Gastrocnemius medialis (tissue), 4 donors: ENCODE measurements around the gene CASS4. TPM values are rescaled to one million over a fixed set of nuclear protein-coding genes. Genes with fewer than 3 reads are reported as not detected.

ENCODE experiments used
- ATAC-seq, 2 donors: fragments of 150-250 bp; one replicate each; pipeline ENCODE4 v1.9.1; 2016
- DNase-seq, 2 donors: peaks; one replicate each; pipeline ENCODE4 v3.0.0-alpha.2; 2019
- H3K27ac ChIP-seq, 4 donors: fragments of 200-600 bp; sonication (generic); 1 replicate in 1 of 4; 2 replicates in 3 of 4; pipeline ENCODE4 v1.5.1; 2016 to 2018; ENCODE audit warnings: mild to moderate bottlenecking in 2 of 4, moderate library complexity in 1 of 4
- H3K27me3 ChIP-seq, 3 donors: fragments of 200-600 bp; sonication (generic) in 2 of 3; 1 replicate in 1 of 3; 2 replicates in 2 of 3; pipeline versions ENCODE4 v1.5.1 to v1.6.0; 2016 to 2019; ENCODE audit warnings: mild to moderate bottlenecking in 1 of 3, moderate library complexity in 1 of 3
- H3K36me3 ChIP-seq, 2 donors: fragments of 200-600 bp; sonication (generic) in 1 of 2; one replicate each; pipeline ENCODE4 v1.5.1; 2017 to 2018
- H3K4me1 ChIP-seq, 2 donors: fragments of 200-600 bp; sonication (generic) in 1 of 2; one replicate each; pipeline ENCODE4 v1.5.1; 2016 to 2017; ENCODE audit warnings: mild to moderate bottlenecking in 2 of 2
- H3K4me3 ChIP-seq, 4 donors: fragments of 200-600 bp; sonication (generic) in 3 of 4; 1 replicate in 1 of 4; 2 replicates in 3 of 4; pipeline ENCODE4 v1.5.1; 2016 to 2019; ENCODE audit warnings: mild to moderate bottlenecking in 2 of 4
- H3K9me3 ChIP-seq, 3 donors: fragments of 200-600 bp; sonication (generic) in 2 of 3; 1 replicate in 1 of 3; 2 replicates in 2 of 3; pipeline ENCODE4 v1.5.1; 2016 to 2019
- CTCF ChIP-seq, 5 experiments: fragments of 450-650 bp in 3 of 5; fragments of 200-600 bp in 2 of 5; sonication (generic) in 2 of 5; IDR thresholded peaks in 4 of 5; conservative IDR thresholded peaks in 1 of 5; 1 replicate in 4 of 5; 2 replicates in 1 of 5; pipeline ENCODE4 v1.5.1; 2016 to 2019; ENCODE audit warnings: antibody characterized with exemption in 5 of 5, mild to moderate bottlenecking in 3 of 5, moderate library complexity in 3 of 5
- POLR2A ChIP-seq, 2 donors: fragments of 450-650 bp; IDR thresholded peaks; one replicate each; pipeline ENCODE4 v1.6.1; 2017; ENCODE audit warnings: antibody characterized with exemption in 2 of 2, mild to moderate bottlenecking in 2 of 2, moderate library complexity in 2 of 2
- in situ Hi-C, 4 donors: fragments of 200-750 bp; cut with MboI; loops; one replicate each; pipeline versions ENCODE4 v1.15.0 to v1.8.0; 2017; ENCODE audit warnings: low sequenced_read_pairs in 4 of 4
- intact Hi-C: fragments of 100-400 bp; cut with DNase I; formaldehyde crosslinking; loops from one replicate; pipeline ENCODE4 v1.15.1; 2023; ENCODE audit warnings: low total_unique reads
- total RNA-seq, 4 donors: library from RNA; depleted of rRNA; stranded (reverse); fragments of >200 nt; gene quantifications; one replicate each; pipeline versions ENCODE4 v1.1.0 to v1.2.3, GENCODE V29; 2016

CASS4 gene
- total RNA-seq, 4 donors from 2014 or later: 0.36 to 0.86 (median 0.72) TPM; not detected in 1

GRCh38 chr20:56426926-56427325, 14.9 kb downstream of the CASS4 start:
- in situ Hi-C loops (no loop called here), intact Hi-C loops (no loop called here)
- H3K4me1 ChIP-seq: no peaks in the 10 kb centered on the region
- ATAC-seq (no peak), DNase-seq (no peak)
- H3K27me3 ChIP-seq: no peaks in the 10 kb centered on the region
- no peak for TF ChIP-seq POLR2A (IDR thresholded peaks at IDR 0.05)
- no peak for TF ChIP-seq CTCF (IDR thresholded peaks at IDR 0.05 in 4 of 5, conservative IDR thresholded peaks at IDR 0.05 in 1 of 5)
- no peaks in the 10 kb centered on the region for H3K36me3 ChIP-seq
- H3K27ac ChIP-seq: no peak overlapping the region
- no peak overlapping the region for H3K4me3 ChIP-seq
- H3K9me3 ChIP-seq: no peaks in the 10 kb centered on the region

GRCh38 chr20:56427797-56428196, 15.7 kb downstream of the CASS4 start:
- Histone ChIP-seq H3K9me3 (no peaks in the 10 kb centered on the region), H3K36me3 (no peaks in the 10 kb centered on the region), H3K4me3 (no peak overlapping the region), H3K4me1 (no peaks in the 10 kb centered on the region), H3K27ac (no peak overlapping the region), H3K27me3 (no peaks in the 10 kb centered on the region)
- DNase-seq (no peak), ATAC-seq (no peak)
- TF ChIP-seq POLR2A (IDR thresholded peaks at IDR 0.05): no peak
- TF ChIP-seq CTCF (IDR thresholded peaks at IDR 0.05 in 4 of 5, conservative IDR thresholded peaks at IDR 0.05 in 1 of 5): no peak
- intact Hi-C loops: no loop called here
- in situ Hi-C loops: no loop called here

- TF ChIP-seq CTCF (IDR thresholded peaks at IDR 0.05 in 4 of 5, conservative IDR thresholded peaks at IDR 0.05 in 1 of 5): no peak
- TF ChIP-seq POLR2A (IDR thresholded peaks at IDR 0.05): no peak
- DNase-seq: no peak
- no peak for ATAC-seq
- H3K27me3 ChIP-seq: no peaks in the 10 kb centered on the region
- no peak overlapping the region for H3K4me3 ChIP-seq
- intact Hi-C loops (no loop called here), in situ Hi-C loops (no loop called here)
- no peaks in the 10 kb centered on the region for H3K9me3 ChIP-seq
- no peaks in the 10 kb centered on the region for H3K36me3 ChIP-seq
- no peak overlapping the region for H3K27ac ChIP-seq
- no peaks in the 10 kb centered on the region for H3K4me1 ChIP-seq
Observed at GRCh38 chr20:56428410-56428809, 16.4 kb downstream of the CASS4 start.

- Histone ChIP-seq H3K36me3 (no peaks in the 10 kb centered on the region), H3K27ac (no peak overlapping the region), H3K9me3 (no peaks in the 10 kb centered on the region), H3K4me3 (no peak overlapping the region), H3K27me3 (no peaks in the 10 kb centered on the region), H3K4me1 (no peaks in the 10 kb centered on the region)
- in situ Hi-C loops: no loop called here
- intact Hi-C loops: no loop called here
- no peak for DNase-seq
- no peak for ATAC-seq
- TF ChIP-seq POLR2A (IDR thresholded peaks at IDR 0.05): no peak
- TF ChIP-seq CTCF (IDR thresholded peaks at IDR 0.05 in 4 of 5, conservative IDR thresholded peaks at IDR 0.05 in 1 of 5): no peak
Observed at GRCh38 chr20:56428881-56429280, 16.8 kb downstream of the CASS4 start.

GRCh38 chr20:56429502-56429901, 17.4 kb downstream of the CASS4 start:
- in situ Hi-C loops (no loop called here), intact Hi-C loops (no loop called here)
- H3K4me1 ChIP-seq: no peaks in the 10 kb centered on the region
- ATAC-seq (no peak), DNase-seq (no peak)
- H3K4me3 ChIP-seq: no peak overlapping the region
- no peaks in the 10 kb centered on the region for H3K9me3 ChIP-seq
- H3K27me3 ChIP-seq: no peaks in the 10 kb centered on the region
- no peak overlapping the region for H3K27ac ChIP-seq
- H3K36me3 ChIP-seq: no peaks in the 10 kb centered on the region
- TF ChIP-seq CTCF (IDR thresholded peaks at IDR 0.05 in 4 of 5, conservative IDR thresholded peaks at IDR 0.05 in 1 of 5) (no peak), POLR2A (IDR thresholded peaks at IDR 0.05) (no peak)
